Measurements from ENCODE around the gene SIGLEC11.

- TF ChIP-seq CTCF (IDR thresholded peaks at IDR 0.05) = no peak
- no peak for TF ChIP-seq POLR2AphosphoS5 (IDR thresholded peaks at IDR 0.05)
- TF ChIP-seq EP300 (IDR thresholded peaks at IDR 0.05) = no peak
Observed at GRCh38 chr19:49920624-49921363, 40.2 kb downstream of the SIGLEC11 start.
